Neuron (in vitro differentiated cells): Measurements from ENCODE around the gene DYNLL2.

Experiments used
- H2AFZ ChIP-seq: one replicate; pipeline ENCODE4 v1.6.1; 2013; ENCODE audit warnings: low read depth, mild to moderate bottlenecking, inconsistent platforms, low read length, moderate library complexity
- H3K27me3 ChIP-seq: one replicate; pipeline ENCODE4 v1.6.1; 2013; ENCODE audit warnings: low read length; ENCODE audit not compliant: insufficient read depth
- H3K36me3 ChIP-seq: one replicate; pipeline ENCODE4 v1.6.1; 2013; ENCODE audit warnings: low read length; ENCODE audit not compliant: insufficient read depth
- H3K4me1 ChIP-seq: one replicate; pipeline ENCODE4 v1.6.1; 2013; ENCODE audit warnings: low read length; ENCODE audit not compliant: insufficient read depth
- H3K4me3 ChIP-seq: 2 replicates; pipeline ENCODE4 v1.5.1; 2013; ENCODE audit warnings: mild to moderate bottlenecking, low read length, moderate library complexity
- H3K9me3 ChIP-seq: one replicate; pipeline ENCODE4 v1.6.1; 2013; ENCODE audit warnings: low read length

The DYNLL2 gene

DNA sequence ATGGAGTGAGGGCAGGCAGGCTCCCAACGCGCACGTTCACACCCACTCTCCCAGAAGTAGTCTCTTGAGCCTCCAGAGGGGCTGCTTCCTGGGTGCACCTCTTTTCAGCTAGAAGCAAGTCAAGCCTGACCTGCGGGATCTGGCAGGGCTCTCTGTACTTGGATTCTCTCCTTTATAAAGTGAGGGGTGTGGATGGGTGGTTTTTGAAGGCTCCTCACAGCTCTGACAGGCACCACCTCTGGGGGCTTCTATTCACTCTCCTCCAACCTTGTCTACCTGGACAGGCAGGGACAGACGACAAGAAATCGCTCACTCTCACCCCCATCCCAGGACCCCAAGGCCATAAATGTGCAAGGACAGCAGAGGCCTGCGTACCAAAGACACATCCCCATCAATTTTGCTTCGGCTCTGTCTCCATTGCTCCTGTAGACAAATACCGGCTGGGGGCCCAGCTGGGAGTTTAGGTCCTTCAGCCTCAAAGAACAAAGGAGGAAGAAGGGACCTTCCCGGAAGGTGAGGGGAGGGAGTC, 814 bp upstream of the DYNLL2 start:
- Histone ChIP-seq H3K4me1 (peaks cover 46% of the 10 kb centered on the region), H2AFZ (no peak overlapping the region), H3K4me3 (peak overlapping the region; percentile 56)

DNA sequence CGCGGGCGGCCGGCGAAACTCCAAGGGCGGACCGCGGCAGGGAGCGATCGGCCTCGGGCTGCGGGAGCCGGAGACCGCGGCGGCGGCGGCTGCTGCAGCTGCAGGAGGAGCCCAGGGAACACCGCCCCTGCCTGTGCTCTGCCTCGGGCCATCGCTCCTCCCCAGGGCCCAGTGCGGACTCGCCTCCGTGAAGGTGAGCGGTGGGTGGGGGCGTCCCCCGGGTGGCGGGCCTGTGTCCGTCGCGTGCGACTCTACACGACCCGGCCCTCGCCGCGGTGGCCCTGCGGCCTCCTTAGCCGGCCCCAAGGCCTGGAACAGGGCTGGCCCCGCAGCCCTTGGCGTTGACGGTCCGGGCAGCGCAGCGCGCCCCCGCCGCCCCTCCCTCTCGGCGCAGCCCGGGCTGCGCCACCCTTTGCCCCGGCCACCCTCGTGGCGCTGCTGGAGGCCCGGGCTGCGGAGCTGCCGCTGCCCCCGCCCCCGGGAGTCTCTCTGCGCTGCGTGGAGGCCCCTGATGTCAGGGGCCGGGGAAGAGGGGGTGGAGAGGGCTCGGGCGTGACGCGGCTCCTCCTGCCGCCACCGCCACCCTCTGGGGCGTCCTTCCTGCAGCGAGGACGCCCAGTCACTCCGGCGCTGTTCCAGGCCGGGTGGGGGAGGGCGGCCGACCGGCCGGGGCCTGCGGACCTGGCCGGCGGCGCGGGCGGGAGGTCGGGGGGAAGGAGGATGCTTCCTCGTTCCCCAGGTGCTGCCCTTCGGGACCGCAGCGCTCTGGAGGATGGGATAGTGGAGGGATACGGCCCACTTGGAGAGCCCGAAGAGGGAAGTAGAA, 485 bp downstream of the DYNLL2 start:
- Histone ChIP-seq H3K27me3 (no peaks in the 10 kb centered on the region), H3K36me3 (peaks cover 39% of the 10 kb centered on the region), H3K4me3 (peak overlapping the region; percentile 86), H3K4me1 (peaks cover 56% of the 10 kb centered on the region), H3K9me3 (no peaks in the 10 kb centered on the region), H2AFZ (no peak overlapping the region)

More for the DNA sequence above, 814 bp upstream of the DYNLL2 start:
- H3K9me3 ChIP-seq = no peaks in the 10 kb centered on the region
- no peaks in the 10 kb centered on the region for H3K27me3 ChIP-seq
- H3K36me3 ChIP-seq = peaks cover 26% of the 10 kb centered on the region

DNA sequence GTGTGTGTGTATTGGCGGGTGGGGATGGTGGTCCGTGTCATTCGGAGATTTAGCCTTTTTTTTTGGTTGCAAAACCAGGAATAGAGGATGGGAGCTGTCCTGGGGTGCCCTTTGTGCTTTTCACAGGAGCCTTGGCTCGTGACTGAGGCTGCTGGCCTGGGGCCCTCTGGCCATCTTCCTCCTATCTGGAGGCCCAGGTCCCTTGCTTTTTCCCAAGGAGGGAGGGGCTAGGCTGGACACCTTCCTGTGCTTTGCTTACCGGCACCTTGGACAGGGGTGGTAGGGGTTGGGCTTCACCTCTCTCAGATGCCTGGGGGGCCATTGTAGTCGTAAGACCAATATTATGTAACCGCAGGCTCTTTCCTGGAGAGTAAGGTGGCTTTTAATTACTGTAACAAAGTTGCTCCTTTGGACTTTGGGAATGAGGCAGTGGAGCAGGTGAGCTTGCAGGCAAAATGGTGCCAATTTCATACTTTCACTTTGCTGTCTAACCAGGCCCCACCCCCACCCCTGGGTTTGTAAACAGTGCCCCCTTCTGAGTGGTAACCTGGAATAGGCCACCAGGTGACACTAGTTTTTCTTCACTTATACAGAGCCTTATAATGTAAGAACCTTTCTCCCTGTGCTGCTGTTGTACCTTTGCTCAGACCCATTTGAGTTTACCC, 1.2 kb downstream of the DYNLL2 start:
- Histone ChIP-seq H2AFZ (no peak overlapping the region), H3K27me3 (no peaks in the 10 kb centered on the region), H3K4me1 (peaks cover 56% of the 10 kb centered on the region), H3K4me3 (peak overlapping the region; percentile 86), H3K36me3 (peaks cover 46% of the 10 kb centered on the region), H3K9me3 (no peaks in the 10 kb centered on the region)

DNA sequence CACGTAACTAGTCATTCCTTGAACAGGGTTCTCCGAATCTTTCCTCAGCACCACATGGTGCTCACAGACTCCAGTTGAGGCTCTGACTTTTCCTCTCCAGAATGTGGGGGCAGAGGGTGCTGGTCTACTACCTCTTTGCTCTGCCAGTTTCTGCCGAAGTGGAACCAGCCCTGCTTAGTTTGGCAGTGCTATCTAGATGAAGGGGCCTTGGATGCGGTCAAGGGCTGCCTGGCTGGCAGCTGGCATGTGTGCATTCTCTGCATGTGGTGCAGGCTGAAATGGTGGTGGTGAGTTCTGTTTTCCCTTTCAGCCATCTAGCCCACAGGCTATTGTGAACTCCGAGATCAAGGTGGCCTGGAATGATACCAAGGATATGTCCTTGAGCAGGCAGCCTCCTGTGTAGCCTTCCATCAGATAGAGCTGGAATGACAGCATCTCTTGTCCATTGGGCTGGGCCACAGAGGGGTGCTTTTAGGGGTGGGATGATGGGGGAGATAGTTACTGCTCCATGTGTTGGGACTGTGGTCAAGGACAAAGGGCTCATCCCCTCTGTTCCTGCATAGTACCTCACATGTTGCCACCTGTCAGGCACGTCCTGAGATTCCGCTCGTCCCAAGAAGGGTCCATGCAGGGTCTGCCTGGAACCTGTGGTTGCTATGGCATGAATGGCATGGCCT, 2.0 kb downstream of the DYNLL2 start:
- Histone ChIP-seq H3K27me3 (no peaks in the 10 kb centered on the region), H3K4me1 (peaks cover 59% of the 10 kb centered on the region), H3K36me3 (peaks cover 54% of the 10 kb centered on the region), H3K4me3 (peak overlapping the region; percentile 86), H2AFZ (no peak overlapping the region), H3K9me3 (no peaks in the 10 kb centered on the region)

DNA sequence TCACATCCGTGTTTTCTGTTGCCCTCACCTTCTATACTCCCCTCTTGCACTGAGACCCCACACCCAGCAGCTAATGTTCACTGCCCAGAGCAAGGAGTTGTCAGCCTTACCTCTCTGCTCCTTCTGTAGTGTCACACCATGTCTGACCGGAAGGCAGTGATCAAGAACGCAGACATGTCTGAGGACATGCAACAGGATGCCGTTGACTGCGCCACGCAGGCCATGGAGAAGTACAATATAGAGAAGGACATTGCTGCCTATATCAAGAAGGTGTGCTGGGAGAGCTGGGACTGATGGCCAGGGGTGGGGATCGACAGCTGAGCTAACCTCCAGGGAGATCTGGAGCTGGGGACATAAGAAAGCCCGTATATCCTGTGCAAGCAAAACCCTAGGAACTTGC, 3.7 kb downstream of the DYNLL2 start:
- peak overlapping the region; percentile 5 for H3K4me3 ChIP-seq
- no peaks in the 10 kb centered on the region for H3K27me3 ChIP-seq
- H3K36me3 ChIP-seq = peaks cover 70% of the 10 kb centered on the region
- no peak overlapping the region for H2AFZ ChIP-seq
- no peaks in the 10 kb centered on the region for H3K9me3 ChIP-seq
- peaks cover 48% of the 10 kb centered on the region for H3K4me1 ChIP-seq

DNA sequence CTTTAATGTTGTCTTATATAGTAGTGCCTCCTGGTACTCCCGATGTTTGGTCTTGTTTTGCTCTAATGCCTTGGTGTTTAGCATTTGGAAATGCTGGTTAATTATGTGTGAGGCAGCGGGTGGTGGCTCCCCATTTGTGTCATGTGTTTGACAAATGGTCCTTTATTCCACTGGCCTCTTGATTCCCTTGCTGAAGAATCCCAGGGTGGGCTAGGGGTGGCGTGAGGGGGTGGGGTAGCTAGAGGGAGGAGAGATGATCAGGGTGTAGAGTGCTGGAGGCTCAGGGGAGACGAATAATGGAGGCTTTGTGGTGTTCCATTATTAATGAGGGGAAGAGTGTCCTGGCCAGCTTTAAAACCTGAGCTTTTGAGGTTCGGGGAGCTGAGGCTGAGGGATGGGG, 5.4 kb downstream of the DYNLL2 start:
- H2AFZ ChIP-seq = no peak overlapping the region
- H3K36me3 ChIP-seq = peaks cover 87% of the 10 kb centered on the region
- H3K9me3 ChIP-seq = no peaks in the 10 kb centered on the region
- no peak overlapping the region for H3K4me3 ChIP-seq
- H3K27me3 ChIP-seq = no peaks in the 10 kb centered on the region
- peaks cover 38% of the 10 kb centered on the region for H3K4me1 ChIP-seq

DNA sequence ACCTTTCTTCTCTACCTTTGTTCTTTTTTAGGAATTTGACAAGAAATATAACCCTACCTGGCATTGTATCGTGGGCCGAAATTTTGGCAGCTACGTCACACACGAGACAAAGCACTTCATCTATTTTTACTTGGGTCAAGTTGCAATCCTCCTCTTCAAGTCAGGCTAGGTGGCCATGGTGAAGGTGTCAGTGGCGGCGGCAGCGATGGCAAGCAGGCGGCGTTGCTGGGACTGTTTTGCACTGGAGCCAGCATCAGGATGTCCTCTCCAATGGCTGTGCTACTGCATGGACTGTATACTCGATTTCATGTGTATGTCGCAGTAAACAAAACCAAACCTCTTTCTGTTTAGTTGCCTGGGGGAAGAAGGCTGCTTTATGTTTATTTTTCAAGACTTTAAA, 5.9 kb downstream of the DYNLL2 start:
- H3K27me3 ChIP-seq = no peaks in the 10 kb centered on the region
- no peak overlapping the region for H3K4me3 ChIP-seq
- H3K4me1 ChIP-seq = peaks cover 38% of the 10 kb centered on the region
- H3K36me3 ChIP-seq = peaks cover 92% of the 10 kb centered on the region
- no peak overlapping the region for H2AFZ ChIP-seq
- H3K9me3 ChIP-seq = no peaks in the 10 kb centered on the region

DNA sequence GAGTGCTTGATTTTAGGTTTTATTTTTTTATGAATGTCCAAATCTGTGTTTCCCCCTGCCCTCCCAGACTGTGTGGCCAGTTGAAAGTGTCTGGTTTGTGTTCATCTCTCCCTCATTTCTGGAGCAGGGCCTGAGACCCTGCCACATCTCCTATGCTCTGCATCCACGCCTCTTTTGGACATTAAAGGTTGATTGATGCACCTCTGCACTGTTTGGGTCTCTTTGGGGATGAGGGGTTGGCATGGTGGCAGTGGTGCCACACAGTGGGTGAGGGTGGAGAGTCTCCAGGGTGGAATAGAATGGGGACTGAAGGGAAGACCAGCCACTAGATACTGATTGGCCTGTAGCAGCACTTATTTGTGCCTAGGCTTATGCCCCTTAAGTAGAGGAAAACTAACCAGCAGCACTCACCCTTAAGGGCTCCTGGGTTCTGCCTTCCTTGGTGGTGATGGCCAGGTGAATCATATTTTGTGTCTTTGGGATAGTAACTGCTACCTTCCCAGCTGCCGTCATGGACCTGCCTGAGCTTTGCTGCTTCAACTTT, 7.9 kb downstream of the DYNLL2 start:
- Histone ChIP-seq H3K4me1 (peaks cover 24% of the 10 kb centered on the region), H3K4me3 (no peak overlapping the region), H2AFZ (no peak overlapping the region), H3K36me3 (peaks cover 86% of the 10 kb centered on the region), H3K9me3 (no peaks in the 10 kb centered on the region), H3K27me3 (no peaks in the 10 kb centered on the region)

DNA sequence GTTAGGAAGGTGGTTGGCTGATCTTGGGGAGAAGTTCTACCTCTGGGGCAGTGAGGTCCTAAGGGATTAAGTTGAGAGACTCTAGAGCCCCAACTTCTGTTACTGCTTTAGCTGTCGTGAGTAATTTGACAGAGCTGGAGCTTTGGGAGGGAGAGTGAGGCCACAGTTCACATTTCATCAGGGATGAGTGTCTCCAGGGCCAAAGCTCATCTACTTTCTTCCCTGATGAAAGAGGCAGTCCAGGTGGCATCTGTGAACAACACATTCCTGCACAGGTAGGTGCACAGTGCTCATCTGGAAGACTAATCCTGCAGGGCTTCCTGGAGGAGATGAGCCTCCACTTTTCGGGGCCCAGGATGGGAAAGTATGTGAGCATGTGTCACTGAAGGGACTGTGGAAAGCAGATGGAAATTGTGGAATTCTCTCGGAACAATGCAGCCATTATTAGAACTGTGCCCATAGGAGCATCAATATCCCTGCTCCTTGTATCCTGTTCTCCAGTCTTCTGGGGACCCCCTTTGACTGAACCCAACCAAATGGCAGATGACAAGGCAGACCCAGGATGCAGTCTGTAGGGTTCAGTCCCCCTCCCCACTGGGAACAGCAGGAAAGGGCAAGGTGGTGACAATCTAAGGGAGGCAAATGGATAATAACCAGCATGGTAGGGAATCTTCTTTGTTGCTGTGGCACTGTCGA, 9.0 kb downstream of the DYNLL2 start:
- H3K27me3 ChIP-seq = no peaks in the 10 kb centered on the region
- H3K36me3 ChIP-seq = peaks cover 74% of the 10 kb centered on the region
- H3K9me3 ChIP-seq = no peaks in the 10 kb centered on the region

DNA sequence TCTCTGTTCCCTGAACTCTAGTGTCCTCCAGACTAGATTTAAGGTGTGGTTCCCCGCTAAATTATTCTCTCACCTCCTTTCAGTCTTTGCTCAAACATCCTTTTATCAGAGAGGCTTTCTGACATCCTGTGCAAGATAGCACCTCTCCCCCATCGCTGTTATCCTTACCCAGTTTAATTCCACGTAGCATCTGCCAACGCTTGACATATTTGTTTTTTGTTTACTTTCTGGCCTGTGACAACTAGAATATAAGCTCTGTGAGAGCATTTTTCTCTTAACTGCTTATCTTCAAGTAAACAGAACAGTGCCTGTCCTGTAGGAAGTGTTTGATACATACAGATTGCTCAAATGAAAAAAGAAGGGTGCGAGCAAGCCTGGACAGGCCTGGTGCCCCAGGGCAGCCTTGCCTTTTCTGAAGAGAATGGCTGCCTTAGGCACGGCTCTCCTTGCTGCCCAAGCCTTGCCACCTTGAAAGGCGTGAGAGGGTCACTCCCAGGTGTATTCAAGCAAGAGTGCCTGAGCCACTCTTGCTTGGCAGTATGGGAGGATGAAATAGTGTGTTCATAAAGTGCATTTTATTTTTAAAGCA, 9.7 kb downstream of the DYNLL2 start:
- H3K36me3 ChIP-seq = peaks cover 68% of the 10 kb centered on the region
- H3K4me1 ChIP-seq = peaks cover 9% of the 10 kb centered on the region
- no peak overlapping the region for H3K4me3 ChIP-seq
- H3K9me3 ChIP-seq = no peaks in the 10 kb centered on the region
- no peaks in the 10 kb centered on the region for H3K27me3 ChIP-seq
- no peak overlapping the region for H2AFZ ChIP-seq

More for the DNA sequence above, 9.0 kb downstream of the DYNLL2 start:
- no peak overlapping the region for H2AFZ ChIP-seq
- H3K4me3 ChIP-seq = no peak overlapping the region
- peaks cover 13% of the 10 kb centered on the region for H3K4me1 ChIP-seq

DNA sequence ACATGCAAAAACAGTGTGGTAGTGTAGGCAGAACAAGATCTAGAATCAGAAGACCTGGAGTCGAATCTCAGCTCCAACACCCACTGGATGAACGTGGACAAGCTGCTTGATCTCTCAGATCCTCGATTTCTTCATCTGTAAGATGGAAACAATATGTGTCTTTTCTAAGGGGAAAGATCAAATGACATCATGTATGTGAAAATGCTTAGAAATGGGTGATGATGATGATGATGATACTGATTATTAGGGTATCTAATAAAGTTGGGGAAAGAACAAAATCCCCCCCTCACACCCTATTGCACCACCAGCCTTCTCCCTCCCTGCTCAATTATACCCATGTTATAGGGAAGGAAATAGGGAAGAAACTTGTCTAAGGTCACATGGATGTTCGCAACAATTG, 10.9 kb downstream of the DYNLL2 start:
- peaks cover 56% of the 10 kb centered on the region for H3K36me3 ChIP-seq
- H3K27me3 ChIP-seq = no peaks in the 10 kb centered on the region
- peaks cover 3% of the 10 kb centered on the region for H3K4me1 ChIP-seq
- no peak overlapping the region for H2AFZ ChIP-seq
- H3K4me3 ChIP-seq = no peak overlapping the region
- no peaks in the 10 kb centered on the region for H3K9me3 ChIP-seq

DNA sequence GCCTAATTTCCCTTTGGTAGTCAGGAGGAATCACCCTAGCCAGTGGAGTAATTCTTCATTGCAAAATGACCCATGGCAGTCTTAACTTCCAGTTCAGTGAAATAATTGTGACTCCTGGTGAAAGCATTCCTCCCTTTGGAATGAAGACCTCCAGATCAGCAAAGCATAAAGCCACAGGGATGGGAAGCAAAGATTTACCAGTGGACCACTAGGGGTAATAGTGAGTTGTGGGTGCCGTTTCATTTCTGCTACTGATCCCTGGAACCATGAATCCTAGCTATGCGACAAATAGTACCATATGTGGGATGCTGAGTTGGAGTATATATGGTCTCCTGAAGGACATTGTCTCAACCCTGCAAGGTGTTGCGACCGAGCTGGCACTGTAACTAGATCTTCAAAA, 13.7 kb downstream of the DYNLL2 start:
- Histone ChIP-seq H2AFZ (no peak overlapping the region), H3K36me3 (peaks cover 29% of the 10 kb centered on the region), H3K9me3 (no peaks in the 10 kb centered on the region), H3K27me3 (no peaks in the 10 kb centered on the region), H3K4me3 (no peak overlapping the region), H3K4me1 (no peaks in the 10 kb centered on the region)
